Gastrocnemius medialis (tissue), 4 donors: Measurements from ENCODE around the gene SLC4A2. TPM values are rescaled to one million over a fixed set of nuclear protein-coding genes. Genes with fewer than 3 reads are reported as not detected.

Source experiments
- ATAC-seq, 2 donors: fragments of 150-250 bp; one replicate each; pipeline ENCODE4 v1.9.1; 2016
- DNase-seq, 2 donors: peaks; one replicate each; pipeline ENCODE4 v3.0.0-alpha.2; 2019
- H3K27ac ChIP-seq, 4 donors: fragments of 200-600 bp; sonication (generic); 1 replicate in 1 of 4; 2 replicates in 3 of 4; pipeline ENCODE4 v1.5.1; 2016 to 2018; ENCODE audit warnings: mild to moderate bottlenecking in 2 of 4, moderate library complexity in 1 of 4
- H3K27me3 ChIP-seq, 3 donors: fragments of 200-600 bp; sonication (generic) in 2 of 3; 1 replicate in 1 of 3; 2 replicates in 2 of 3; pipeline versions ENCODE4 v1.5.1 to v1.6.0; 2016 to 2019; ENCODE audit warnings: mild to moderate bottlenecking in 1 of 3, moderate library complexity in 1 of 3
- H3K36me3 ChIP-seq, 2 donors: fragments of 200-600 bp; sonication (generic) in 1 of 2; one replicate each; pipeline ENCODE4 v1.5.1; 2017 to 2018
- H3K4me1 ChIP-seq, 2 donors: fragments of 200-600 bp; sonication (generic) in 1 of 2; one replicate each; pipeline ENCODE4 v1.5.1; 2016 to 2017; ENCODE audit warnings: mild to moderate bottlenecking in 2 of 2
- H3K4me3 ChIP-seq, 4 donors: fragments of 200-600 bp; sonication (generic) in 3 of 4; 1 replicate in 1 of 4; 2 replicates in 3 of 4; pipeline ENCODE4 v1.5.1; 2016 to 2019; ENCODE audit warnings: mild to moderate bottlenecking in 2 of 4
- H3K9me3 ChIP-seq, 3 donors: fragments of 200-600 bp; sonication (generic) in 2 of 3; 1 replicate in 1 of 3; 2 replicates in 2 of 3; pipeline ENCODE4 v1.5.1; 2016 to 2019
- POLR2A ChIP-seq, 2 donors: fragments of 450-650 bp; IDR thresholded peaks; one replicate each; pipeline ENCODE4 v1.6.1; 2017; ENCODE audit warnings: antibody characterized with exemption in 2 of 2, mild to moderate bottlenecking in 2 of 2, moderate library complexity in 2 of 2
- in situ Hi-C, 4 donors: fragments of 200-750 bp; cut with MboI; loops; one replicate each; pipeline versions ENCODE4 v1.15.0 to v1.8.0; 2017; ENCODE audit warnings: low sequenced_read_pairs in 4 of 4
- intact Hi-C: fragments of 100-400 bp; cut with DNase I; formaldehyde crosslinking; loops from one replicate; pipeline ENCODE4 v1.15.1; 2023; ENCODE audit warnings: low total_unique reads
- total RNA-seq, 4 donors: library from RNA; depleted of rRNA; stranded (reverse); fragments of >200 nt; gene quantifications; one replicate each; pipeline versions ENCODE4 v1.1.0 to v1.2.3, GENCODE V29; 2016
- TF ChIP-seq, protein P1 (sequence below), 5 experiments: fragments of 450-650 bp in 3 of 5; fragments of 200-600 bp in 2 of 5; sonication (generic) in 2 of 5; IDR thresholded peaks in 4 of 5; conservative IDR thresholded peaks in 1 of 5; 1 replicate in 4 of 5; 2 replicates in 1 of 5; pipeline ENCODE4 v1.5.1; 2016 to 2019; ENCODE audit warnings: antibody characterized with exemption in 5 of 5, mild to moderate bottlenecking in 3 of 5, moderate library complexity in 3 of 5

Gene SLC4A2
- total RNA-seq, 4 donors from 2014 or later = 27.5 to 39.6 (median 33.0) TPM

- TF ChIP-seq, protein P1, sequence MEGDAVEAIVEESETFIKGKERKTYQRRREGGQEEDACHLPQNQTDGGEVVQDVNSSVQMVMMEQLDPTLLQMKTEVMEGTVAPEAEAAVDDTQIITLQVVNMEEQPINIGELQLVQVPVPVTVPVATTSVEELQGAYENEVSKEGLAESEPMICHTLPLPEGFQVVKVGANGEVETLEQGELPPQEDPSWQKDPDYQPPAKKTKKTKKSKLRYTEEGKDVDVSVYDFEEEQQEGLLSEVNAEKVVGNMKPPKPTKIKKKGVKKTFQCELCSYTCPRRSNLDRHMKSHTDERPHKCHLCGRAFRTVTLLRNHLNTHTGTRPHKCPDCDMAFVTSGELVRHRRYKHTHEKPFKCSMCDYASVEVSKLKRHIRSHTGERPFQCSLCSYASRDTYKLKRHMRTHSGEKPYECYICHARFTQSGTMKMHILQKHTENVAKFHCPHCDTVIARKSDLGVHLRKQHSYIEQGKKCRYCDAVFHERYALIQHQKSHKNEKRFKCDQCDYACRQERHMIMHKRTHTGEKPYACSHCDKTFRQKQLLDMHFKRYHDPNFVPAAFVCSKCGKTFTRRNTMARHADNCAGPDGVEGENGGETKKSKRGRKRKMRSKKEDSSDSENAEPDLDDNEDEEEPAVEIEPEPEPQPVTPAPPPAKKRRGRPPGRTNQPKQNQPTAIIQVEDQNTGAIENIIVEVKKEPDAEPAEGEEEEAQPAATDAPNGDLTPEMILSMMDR (IDR thresholded peaks at IDR 0.05 in 4 of 5, conservative IDR thresholded peaks at IDR 0.05 in 1 of 5) = no peak
- TF ChIP-seq POLR2A (IDR thresholded peaks at IDR 0.05) = no peak
- DNase-seq (no peak), ATAC-seq (no peak)
- Histone ChIP-seq H3K36me3 (peaks cover 0 to 81% of the 10 kb centered on the region in 2 donors), H3K4me3 (no peak overlapping the region), H3K9me3 (no peaks in the 10 kb centered on the region), H3K4me1 (no peaks in the 10 kb centered on the region), H3K27ac (no peak overlapping the region), H3K27me3 (no peaks in the 10 kb centered on the region)
- in situ Hi-C loops (no loop called here), intact Hi-C loops (no loop called here)
Observed at GRCh38 chr7:151070574-151070960, 11.2 kb downstream of the SLC4A2 start.

DNA sequence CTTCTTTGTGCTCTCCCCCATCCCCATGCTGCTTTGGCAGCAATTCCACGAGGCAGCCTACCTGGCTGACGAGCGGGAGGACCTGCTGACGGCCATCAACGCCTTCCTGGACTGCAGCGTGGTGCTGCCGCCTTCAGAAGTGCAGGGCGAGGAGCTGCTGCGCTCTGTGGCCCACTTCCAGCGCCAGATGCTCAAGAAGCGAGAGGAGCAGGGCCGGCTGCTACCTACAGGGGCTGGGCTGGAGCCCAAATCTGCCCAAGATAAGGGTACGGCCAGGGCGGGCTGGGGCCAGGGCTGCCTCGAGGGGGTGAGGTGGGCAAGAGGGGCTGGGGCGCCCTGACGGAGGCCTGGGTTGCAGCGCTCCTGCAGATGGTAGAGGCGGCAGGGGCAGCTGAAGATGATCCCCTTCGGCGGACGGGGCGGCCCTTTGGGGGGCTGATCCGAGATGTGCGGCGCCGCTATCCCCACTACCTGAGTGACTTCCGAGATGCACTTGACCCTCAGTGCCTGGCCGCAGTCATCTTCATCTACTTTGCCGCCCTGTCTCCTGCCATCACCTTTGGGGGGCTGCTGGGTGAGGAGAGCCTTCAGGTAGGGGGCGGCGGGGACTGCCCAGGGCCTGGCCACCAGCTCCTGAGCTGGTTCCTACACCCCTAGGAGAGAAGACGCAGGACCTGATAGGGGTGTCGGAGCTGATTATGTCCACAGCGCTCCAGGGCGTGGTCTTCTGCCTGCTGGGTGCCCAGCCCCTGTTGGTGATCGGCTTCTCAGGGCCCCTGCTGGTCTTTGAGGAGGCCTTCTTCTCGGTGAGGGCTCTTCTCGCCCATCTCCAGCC lies 11.9 kb downstream of the SLC4A2 start:
- Histone ChIP-seq H3K4me1 (no peaks in the 10 kb centered on the region), H3K27ac (no peak overlapping the region), H3K27me3 (no peaks in the 10 kb centered on the region), H3K36me3 (peaks cover 0 to 74% of the 10 kb centered on the region in 2 donors), H3K9me3 (no peaks in the 10 kb centered on the region), H3K4me3 (no peak overlapping the region)
- DNase-seq (no peak), ATAC-seq (no peak)
- in situ Hi-C loops (no loop called here), intact Hi-C loops (no loop called here)
- TF ChIP-seq, protein P1 (IDR thresholded peaks at IDR 0.05 in 4 of 5, conservative IDR thresholded peaks at IDR 0.05 in 1 of 5) = no peak
- no peak for TF ChIP-seq POLR2A (IDR thresholded peaks at IDR 0.05)

GRCh38 chr7:151073990-151074389 lies 14.6 kb downstream of the SLC4A2 start:
- no peak for ATAC-seq
- peaks cover 0 to 55% of the 10 kb centered on the region in 2 donors for H3K36me3 ChIP-seq
- TF ChIP-seq, protein P1 (IDR thresholded peaks at IDR 0.05 in 4 of 5, conservative IDR thresholded peaks at IDR 0.05 in 1 of 5) = no peak
- TF ChIP-seq POLR2A (IDR thresholded peaks at IDR 0.05) = no peak
- peaks cover 6 to 11% of the 10 kb centered on the region in 2 donors for H3K4me1 ChIP-seq
- intact Hi-C loops = no loop called here
- DNase-seq = no peak
- H3K27ac ChIP-seq = no peak overlapping the region
- H3K27me3 ChIP-seq = no peaks in the 10 kb centered on the region
- no peaks in the 10 kb centered on the region for H3K9me3 ChIP-seq
- in situ Hi-C loops = no loop called here
- H3K4me3 ChIP-seq = no peak overlapping the region

- no peaks in the 10 kb centered on the region for H3K27me3 ChIP-seq
- in situ Hi-C loops = no loop called here
Observed at GRCh38 chr7:151074817-151075661, 15.7 kb downstream of the SLC4A2 start.

More at GRCh38 chr7:151074817-151075661, 15.7 kb downstream of the SLC4A2 start:
- intact Hi-C loops = no loop called here
- ATAC-seq (no peak), DNase-seq (no peak)
- no peak for TF ChIP-seq POLR2A (IDR thresholded peaks at IDR 0.05)
- TF ChIP-seq, protein P1 (IDR thresholded peaks at IDR 0.05 in 4 of 5, conservative IDR thresholded peaks at IDR 0.05 in 1 of 5) = no peak
- peaks cover 0 to 48% of the 10 kb centered on the region in 2 donors for H3K36me3 ChIP-seq
- H3K9me3 ChIP-seq = no peaks in the 10 kb centered on the region
- no peak overlapping the region for H3K27ac ChIP-seq
- peaks cover 16 to 21% of the 10 kb centered on the region in 2 donors for H3K4me1 ChIP-seq
- H3K4me3 ChIP-seq = no peak overlapping the region
